Choroid plexus epithelial cell (primary cell): Measurements from ENCODE around the gene RDH13.

ENCODE experiments used
- DNase-seq: peaks from one replicate; pipeline ENCODE4 v3.0.0-alpha.2; 2010; ENCODE audit warnings: low read depth
- H3K4me3 ChIP-seq: 2 replicates; pipeline ENCODE4 v1.5.1; 2011; ENCODE audit warnings: low read depth, mild to moderate bottlenecking, control low read depth, low read length, moderate library complexity
- CTCF ChIP-seq: conservative IDR thresholded peaks from 2 replicates; pipeline ENCODE4 v1.5.1; 2011; ENCODE audit warnings: low read depth, mild to moderate bottlenecking, control low read depth, inconsistent platforms, low read length, moderate library complexity

RDH13 gene

GRCh38 chr19:55085923-55086715, 23.2 kb upstream of the RDH13 start:
- peak overlapping the region; percentile 61 for H3K4me3 ChIP-seq
- DNase-seq: no peak
- no peak for TF ChIP-seq CTCF

- no peak for TF ChIP-seq CTCF
- no peak overlapping the region for H3K4me3 ChIP-seq
- no peak for DNase-seq
Measured at GRCh38 chr19:55084416-55084815, 21.5 kb upstream of the RDH13 start.

- no peak for DNase-seq
- no peak overlapping the region for H3K4me3 ChIP-seq
- no peak for TF ChIP-seq CTCF
Measured at GRCh38 chr19:55083004-55083850, 20.3 kb upstream of the RDH13 start.

GRCh38 chr19:55082020-55082851, 19.3 kb upstream of the RDH13 start:
- DNase-seq: peak; percentile 68
- TF ChIP-seq CTCF: no peak
- H3K4me3 ChIP-seq: peak overlapping the region; percentile 62

- TF ChIP-seq CTCF: no peak
- peak overlapping the region; percentile 62 for H3K4me3 ChIP-seq
Measured at GRCh38 chr19:55081770-55082019, 18.7 kb upstream of the RDH13 start.

GRCh38 chr19:55080968-55081769, 18.2 kb upstream of the RDH13 start:
- DNase-seq: peak; percentile 78
- H3K4me3 ChIP-seq: peak overlapping the region; percentile 62
- TF ChIP-seq CTCF: no peak

More at GRCh38 chr19:55081770-55082019, 18.7 kb upstream of the RDH13 start:
- no peak for DNase-seq
